DND-41 (cell line): Measurements from ENCODE around the gene CACNB4.
"Not testable (repeated sequence)": the region's sequence is repeated elsewhere in the genome, so short reads cannot be mapped to it uniquely, and the experiment has no call there.

Experiments
- EZH2 ChIP-seq: IDR thresholded peaks from 3 replicates; pipeline ENCODE4 v1.6.1; 2012; ENCODE audit warnings: borderline replicate concordance, low read depth, mild to moderate bottlenecking, moderate library complexity, low read length, inconsistent platforms; ENCODE audit not compliant: severe bottlenecking
- TF ChIP-seq, protein P1 (sequence below): IDR thresholded peaks from 2 replicates; pipeline ENCODE4 v1.5.1; 2012; ENCODE audit warnings: borderline replicate concordance, low read length, moderate library complexity, mild to moderate bottlenecking; ENCODE audit not compliant: poor library complexity, severe bottlenecking; ENCODE audit errors: extremely low read depth

DNA sequence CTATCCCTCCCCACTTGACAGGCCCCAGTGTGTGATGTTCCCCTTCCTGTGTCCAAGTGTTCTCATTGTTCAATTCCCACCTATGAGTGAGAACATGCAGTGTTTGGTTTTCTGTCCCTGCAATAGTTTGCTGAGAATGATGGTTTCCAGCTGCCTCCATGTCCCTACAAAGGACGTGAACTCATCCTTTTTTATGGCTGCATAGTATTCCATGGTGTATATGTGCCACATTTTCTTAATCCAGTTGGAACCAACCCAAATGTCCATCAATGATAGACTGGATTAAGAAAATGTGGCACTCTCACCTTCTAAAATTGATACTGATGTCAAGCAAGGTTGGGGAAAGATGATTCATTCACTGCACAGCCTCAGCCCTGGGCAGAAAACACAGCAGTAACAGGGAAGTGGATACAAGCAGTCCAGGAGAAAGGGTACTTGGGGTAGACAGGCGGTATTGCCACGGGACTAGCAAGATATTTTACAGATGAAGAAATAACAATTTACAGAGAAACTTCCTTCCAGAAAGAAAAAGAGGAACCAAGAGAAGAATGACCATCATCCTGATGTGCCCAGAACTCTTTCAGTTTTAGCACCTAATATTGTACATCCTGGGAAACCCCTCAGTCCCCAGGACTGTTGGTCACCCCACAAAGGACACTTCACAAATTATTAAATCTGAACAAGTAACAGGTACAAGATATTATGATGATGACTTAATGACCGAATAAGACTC lies 68.1 kb downstream of the CACNB4 start:
- TF ChIP-seq, protein P1, sequence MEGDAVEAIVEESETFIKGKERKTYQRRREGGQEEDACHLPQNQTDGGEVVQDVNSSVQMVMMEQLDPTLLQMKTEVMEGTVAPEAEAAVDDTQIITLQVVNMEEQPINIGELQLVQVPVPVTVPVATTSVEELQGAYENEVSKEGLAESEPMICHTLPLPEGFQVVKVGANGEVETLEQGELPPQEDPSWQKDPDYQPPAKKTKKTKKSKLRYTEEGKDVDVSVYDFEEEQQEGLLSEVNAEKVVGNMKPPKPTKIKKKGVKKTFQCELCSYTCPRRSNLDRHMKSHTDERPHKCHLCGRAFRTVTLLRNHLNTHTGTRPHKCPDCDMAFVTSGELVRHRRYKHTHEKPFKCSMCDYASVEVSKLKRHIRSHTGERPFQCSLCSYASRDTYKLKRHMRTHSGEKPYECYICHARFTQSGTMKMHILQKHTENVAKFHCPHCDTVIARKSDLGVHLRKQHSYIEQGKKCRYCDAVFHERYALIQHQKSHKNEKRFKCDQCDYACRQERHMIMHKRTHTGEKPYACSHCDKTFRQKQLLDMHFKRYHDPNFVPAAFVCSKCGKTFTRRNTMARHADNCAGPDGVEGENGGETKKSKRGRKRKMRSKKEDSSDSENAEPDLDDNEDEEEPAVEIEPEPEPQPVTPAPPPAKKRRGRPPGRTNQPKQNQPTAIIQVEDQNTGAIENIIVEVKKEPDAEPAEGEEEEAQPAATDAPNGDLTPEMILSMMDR, result not testable (repeated sequence)
- not testable (repeated sequence) for TF ChIP-seq EZH2
